HG02588 (cell line): Measurements from ENCODE around the gene PROC.
"Not testable (repeated sequence)": the region's sequence is repeated elsewhere in the genome, so short reads cannot be mapped to it uniquely, and the experiment has no call there.

Source experiments
- ATAC-seq: cut with Tn5 transposase; IDR thresholded peaks from one replicate; pipeline ENCODE4 v1.9.1; 2021; ENCODE audit warnings: mild to moderate bottlenecking, moderate library complexity; ENCODE audit not compliant: unreplicated experiment

PROC gene

GRCh38 chr2:127425540-127426490 is 7.6 kb downstream of the PROC start:
- ATAC-seq = no peak

GRCh38 chr2:127426501-127427354 is 8.5 kb downstream of the PROC start:
- no peak for ATAC-seq

- ATAC-seq = no peak
Observed at GRCh38 chr2:127427376-127428056, 9.3 kb downstream of the PROC start.

GRCh38 chr2:127428057-127428814 is 10.0 kb downstream of the PROC start:
- no peak for ATAC-seq

- no peak for ATAC-seq
Observed at GRCh38 chr2:127428815-127429109, 10.5 kb downstream of the PROC start.

- no peak for ATAC-seq
Observed at GRCh38 chr2:127429291-127429690, 11.1 kb downstream of the PROC start.

GRCh38 chr2:127429844-127430425 is 11.7 kb downstream of the PROC start:
- no peak for ATAC-seq

- no peak for ATAC-seq
Observed at GRCh38 chr2:127431408-127432023, 13.3 kb downstream of the PROC start.

- no peak for ATAC-seq
Observed at GRCh38 chr2:127434515-127434914, 16.3 kb downstream of the PROC start.

GRCh38 chr2:127437056-127437455 is 18.8 kb downstream of the PROC start:
- no peak for ATAC-seq

- ATAC-seq = no peak
Observed at GRCh38 chr2:127437781-127438726, 19.8 kb downstream of the PROC start.

GRCh38 chr2:127439343-127439742 is 21.1 kb downstream of the PROC start:
- no peak for ATAC-seq

GRCh38 chr2:127448526-127448925 is 30.3 kb downstream of the PROC start:
- ATAC-seq = no peak

- ATAC-seq = no peak
Observed at GRCh38 chr2:127449414-127449813, 31.2 kb downstream of the PROC start.

GRCh38 chr2:127449898-127450297 is 31.7 kb downstream of the PROC start:
- ATAC-seq = no peak

- ATAC-seq = no peak
Observed at GRCh38 chr2:127451981-127452380, 33.8 kb downstream of the PROC start.

GRCh38 chr2:127452423-127452822 is 34.2 kb downstream of the PROC start:
- ATAC-seq = not testable (repeated sequence)

- ATAC-seq = no peak
Observed at GRCh38 chr2:127453013-127453391, 34.8 kb downstream of the PROC start.
